Osteoblast (primary cell): Measurements from ENCODE around the gene GALNT10. TPM values are rescaled to one million over a fixed set of nuclear protein-coding genes. Genes with fewer than 3 reads are reported as not detected.
A peak's percentile ranks its signal among the peaks of the same experiment; 100 is the strongest.

Source experiments
- DNase-seq: peaks from one replicate; pipeline ENCODE4 v3.0.0; 2011; ENCODE audit warnings: low spot score, mixed read lengths; ENCODE audit not compliant: insufficient read length; ENCODE audit errors: missing footprints
- H2AFZ ChIP-seq: 2 replicates; pipeline ENCODE4 v1.6.0; 2011; ENCODE audit warnings: mild to moderate bottlenecking, low read length
- H3K27ac ChIP-seq: 2 replicates; pipeline ENCODE4 v1.5.1; 2011; ENCODE audit warnings: mild to moderate bottlenecking, low read depth, low read length, moderate library complexity
- H3K27me3 ChIP-seq: 2 replicates; pipeline ENCODE4 v1.6.0; 2012; ENCODE audit warnings: mild to moderate bottlenecking, control low read depth, inconsistent platforms, low read length, moderate library complexity; ENCODE audit not compliant: insufficient read depth
- H3K36me3 ChIP-seq: 2 replicates; pipeline ENCODE4 v1.5.1; 2011; ENCODE audit warnings: mild to moderate bottlenecking, low read length, control low read depth, moderate library complexity; ENCODE audit not compliant: insufficient read depth
- H3K4me1 ChIP-seq: 2 replicates; pipeline ENCODE4 v1.5.1; 2011; ENCODE audit warnings: mild to moderate bottlenecking, low read length, control low read depth, moderate library complexity; ENCODE audit not compliant: insufficient read depth
- H3K4me2 ChIP-seq: 2 replicates; pipeline ENCODE4 v1.6.0; 2011; ENCODE audit warnings: mild to moderate bottlenecking, low read length; ENCODE audit not compliant: insufficient read depth
- H3K4me3 ChIP-seq: fragments of 200-600 bp; sonication (generic); 3 replicates; pipeline ENCODE4 v1.5.1; 2012; ENCODE audit warnings: mild to moderate bottlenecking, low read length, inconsistent platforms; ENCODE audit not compliant: insufficient read depth
- H3K79me2 ChIP-seq: 2 replicates; pipeline ENCODE4 v1.6.0; 2012; ENCODE audit warnings: mild to moderate bottlenecking, low read length, control low read depth, inconsistent platforms; ENCODE audit not compliant: insufficient read depth
- H3K9me3 ChIP-seq: 2 replicates; pipeline ENCODE4 v1.5.1; 2011; ENCODE audit warnings: low read depth, low read length, control low read depth
- H4K20me1 ChIP-seq: 2 replicates; pipeline ENCODE4 v1.6.0; 2012; ENCODE audit warnings: mild to moderate bottlenecking, low read length, control low read depth; ENCODE audit not compliant: insufficient read depth
- CTCF ChIP-seq: IDR thresholded peaks from 2 replicates; pipeline ENCODE4 v1.5.1; 2011; ENCODE audit warnings: mild to moderate bottlenecking, low read depth, low read length, moderate library complexity; ENCODE audit errors: extremely low read depth
- total RNA-seq: library from RNA; depleted of rRNA; stranded (reverse); fragments of >200 nt; gene quantifications from 2 replicates; pipeline ENCODE4 v1.2.3, GENCODE V29; 2012

GALNT10 gene
- total RNA-seq, 1 donor, result 62.2 TPM

DNA sequence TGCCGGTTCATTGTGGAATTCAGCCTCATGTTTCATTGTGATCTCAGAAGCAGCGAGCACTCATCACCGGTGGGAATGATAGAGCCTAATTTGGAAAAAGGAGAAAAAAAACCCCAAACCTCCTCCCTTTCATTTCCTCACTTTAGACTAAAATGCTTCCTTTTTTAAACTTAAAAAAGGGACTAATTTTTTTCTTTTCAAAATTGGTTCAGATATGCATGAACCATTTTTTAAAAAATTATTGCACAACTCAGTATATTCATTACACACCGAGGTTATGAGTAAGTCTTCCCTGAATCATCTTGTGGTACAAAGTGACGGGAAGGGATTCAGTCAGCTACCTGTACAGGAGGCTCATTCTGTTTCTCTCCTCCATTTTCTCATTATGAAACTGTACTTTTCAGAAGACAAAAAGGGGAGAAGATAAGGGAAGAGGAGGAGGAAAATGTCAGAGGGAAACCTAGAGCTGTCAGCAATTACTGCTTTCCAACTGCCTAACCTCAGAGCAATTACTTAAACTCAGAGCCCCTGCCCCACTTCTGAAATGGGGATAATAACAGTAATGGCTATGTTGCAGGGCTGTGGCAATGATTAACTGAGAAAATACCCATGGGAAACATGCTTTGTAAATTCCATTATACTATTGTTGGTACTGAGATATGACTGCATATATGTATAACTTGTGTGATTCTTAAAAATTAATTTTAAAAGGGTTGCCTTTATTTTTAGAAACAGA lies 24.0 kb downstream of the GALNT10 start:
- Histone ChIP-seq H3K36me3 (peaks cover 6% of the 10 kb centered on the region), H3K4me3 (no peak overlapping the region), H3K4me2 (peak overlapping the region; percentile 63), H3K4me1 (peaks cover 51% of the 10 kb centered on the region), H3K27me3 (no peaks in the 10 kb centered on the region), H4K20me1 (no peaks in the 10 kb centered on the region), H3K27ac (peak overlapping the region; percentile 73), H2AFZ (no peak overlapping the region), H3K79me2 (peaks cover 25% of the 10 kb centered on the region), H3K9me3 (no peaks in the 10 kb centered on the region)
- DNase-seq, result no peak
- no peak for TF ChIP-seq CTCF

- no peak overlapping the region for H3K4me2 ChIP-seq
- no peak overlapping the region for H3K4me3 ChIP-seq
- H3K36me3 ChIP-seq, result peaks cover 14% of the 10 kb centered on the region
- peaks cover 21% of the 10 kb centered on the region for H3K79me2 ChIP-seq
- peaks cover 53% of the 10 kb centered on the region for H3K4me1 ChIP-seq
- no peak for DNase-seq
- no peak overlapping the region for H3K27ac ChIP-seq
- no peak overlapping the region for H2AFZ ChIP-seq
- no peaks in the 10 kb centered on the region for H3K27me3 ChIP-seq
- no peaks in the 10 kb centered on the region for H3K9me3 ChIP-seq
- no peaks in the 10 kb centered on the region for H4K20me1 ChIP-seq
- TF ChIP-seq CTCF, result no peak
These were observed 25.2 kb downstream of the GALNT10 start for GRCh38 chr5:154215571-154216325.

DNA sequence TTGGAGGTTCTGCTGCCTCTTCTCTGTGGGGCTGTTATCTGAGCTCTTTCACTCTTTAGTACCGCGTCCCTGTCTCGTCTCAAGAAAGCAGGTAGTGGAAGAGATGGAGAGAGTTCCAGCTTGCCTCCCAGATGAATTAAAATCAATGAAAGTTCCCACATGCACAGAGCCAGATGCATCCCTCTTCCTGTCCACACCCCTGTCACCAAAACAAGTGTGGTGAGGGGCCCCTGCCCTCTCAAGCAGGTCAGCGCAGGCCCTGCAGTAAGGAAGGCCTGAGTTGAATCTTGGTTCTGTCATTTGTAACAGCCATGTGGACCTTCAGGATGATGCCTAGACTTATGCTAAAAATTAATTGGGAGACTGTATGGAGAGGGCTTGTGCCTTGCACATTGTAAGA lies 26.9 kb downstream of the GALNT10 start:
- no peak overlapping the region for H2AFZ ChIP-seq
- H3K4me1 ChIP-seq, result peaks cover 56% of the 10 kb centered on the region
- no peak overlapping the region for H3K27ac ChIP-seq
- H3K79me2 ChIP-seq, result peaks cover 21% of the 10 kb centered on the region
- no peaks in the 10 kb centered on the region for H4K20me1 ChIP-seq
- no peak for TF ChIP-seq CTCF
- no peak overlapping the region for H3K4me3 ChIP-seq
- no peak overlapping the region for H3K4me2 ChIP-seq
- H3K9me3 ChIP-seq, result no peaks in the 10 kb centered on the region
- H3K27me3 ChIP-seq, result no peaks in the 10 kb centered on the region
- DNase-seq, result no peak
- H3K36me3 ChIP-seq, result peaks cover 14% of the 10 kb centered on the region

- no peak for TF ChIP-seq CTCF
- H3K4me3 ChIP-seq, result no peak overlapping the region
- no peaks in the 10 kb centered on the region for H3K9me3 ChIP-seq
- H3K4me1 ChIP-seq, result peaks cover 47% of the 10 kb centered on the region
- H4K20me1 ChIP-seq, result no peaks in the 10 kb centered on the region
- DNase-seq, result no peak
- H3K27me3 ChIP-seq, result no peaks in the 10 kb centered on the region
- no peak overlapping the region for H2AFZ ChIP-seq
- H3K27ac ChIP-seq, result no peak overlapping the region
- peaks cover 14% of the 10 kb centered on the region for H3K36me3 ChIP-seq
- peaks cover 27% of the 10 kb centered on the region for H3K79me2 ChIP-seq
- no peak overlapping the region for H3K4me2 ChIP-seq
These were observed 28.3 kb downstream of the GALNT10 start for GRCh38 chr5:154218786-154219185.
